ENCODE measurements around the gene VWA7. TPM values are rescaled to one million over a fixed set of nuclear protein-coding genes. Genes with fewer than 3 reads are reported as not detected.
A peak's percentile ranks its signal among the peaks of the same experiment; 100 is the strongest.

VWA7 gene
- polyA plus RNA-seq, 2 donors, result 0.33 to 1.3 TPM

- Histone ChIP-seq H3K27ac (ENCODE audit: low read depth in 2 of 2, low read length in 1 of 2) (peak overlapping the region in 1 of 2 donors; percentile 54), H3K4me1 (ENCODE audit: control insufficient read depth in 2 of 2, insufficient read depth in 2 of 2, low read length in 1 of 2) (peaks cover 0 to 17% of the 10 kb centered on the region in 2 donors), H3K4me3 (ENCODE audit: low read depth in 1 of 2, low read length in 2 of 2) (no peak overlapping the region), H3K9me3 (ENCODE audit: control insufficient read depth in 2 of 2, insufficient read depth in 1 of 2, low read depth in 1 of 2, low read length in 1 of 2) (no peaks in the 10 kb centered on the region), H3K27me3 (ENCODE audit: control insufficient read depth in 1 of 2, insufficient read depth in 2 of 2, low read length in 2 of 2) (no peaks in the 10 kb centered on the region), H3K36me3 (ENCODE audit: control insufficient read depth in 2 of 2, insufficient read depth in 2 of 2, low read length in 1 of 2) (peaks cover 0 to 7% of the 10 kb centered on the region in 2 donors)
- WGBS, 2 donors, result 85 to 88% methylated on average over 25 of the region's 25 CpGs
These were observed 53.0 kb downstream of the VWA7 start for GRCh38 chr6:31723980-31724691.

- WGBS, 2 donors, result 77 to 85% methylated on average over 41 to 46 of the region's 46 CpGs
These were observed 53.7 kb downstream of the VWA7 start, which contains the start of gene MPIG6B for GRCh38 chr6:31723245-31723979. Gene MPIG6B, plus strand, starts transcription at chr6:31723373. Its CDS starts 11 bp downstream, at chr6:31723384.

GRCh38 chr6:31722173-31722572 is 55.0 kb downstream of the VWA7 start:
- Histone ChIP-seq H3K4me3 (ENCODE audit: low read depth in 1 of 2, low read length in 2 of 2) (no peak overlapping the region), H3K27me3 (ENCODE audit: control insufficient read depth in 1 of 2, insufficient read depth in 2 of 2, low read length in 2 of 2) (no peaks in the 10 kb centered on the region), H3K4me1 (ENCODE audit: control insufficient read depth in 2 of 2, insufficient read depth in 2 of 2, low read length in 1 of 2) (peaks cover 0 to 25% of the 10 kb centered on the region in 2 donors), H3K27ac (ENCODE audit: low read depth in 2 of 2, low read length in 1 of 2) (peak overlapping the region; percentile 21 to 62), H3K36me3 (ENCODE audit: control insufficient read depth in 2 of 2, insufficient read depth in 2 of 2, low read length in 1 of 2) (peaks cover 0 to 2% of the 10 kb centered on the region in 2 donors), H3K9me3 (ENCODE audit: control insufficient read depth in 2 of 2, insufficient read depth in 1 of 2, low read depth in 1 of 2, low read length in 1 of 2) (no peaks in the 10 kb centered on the region)
- WGBS, 2 donors, result 74 to 77% methylated on average over 3 of the region's 3 CpGs

More at GRCh38 chr6:31723245-31723979, 53.7 kb downstream of the VWA7 start, which contains the start of gene MPIG6B:
- Histone ChIP-seq H3K36me3 (ENCODE audit: control insufficient read depth in 2 of 2, insufficient read depth in 2 of 2, low read length in 1 of 2) (peaks cover 0 to 7% of the 10 kb centered on the region in 2 donors), H3K4me3 (ENCODE audit: low read depth in 1 of 2, low read length in 2 of 2) (no peak within 1 kb of the TSS), H3K27ac (ENCODE audit: low read depth in 2 of 2, low read length in 1 of 2) (peak within 1 kb of the TSS; percentile 21 to 62), H3K27me3 (ENCODE audit: control insufficient read depth in 1 of 2, insufficient read depth in 2 of 2, low read length in 2 of 2) (no peaks in the 10 kb centered on the region), H3K4me1 (ENCODE audit: control insufficient read depth in 2 of 2, insufficient read depth in 2 of 2, low read length in 1 of 2) (peaks cover 0 to 19% of the 10 kb centered on the region in 2 donors), H3K9me3 (ENCODE audit: control insufficient read depth in 2 of 2, insufficient read depth in 1 of 2, low read depth in 1 of 2, low read length in 1 of 2) (no peaks in the 10 kb centered on the region)

GRCh38 chr6:31721351-31722020 is 55.6 kb downstream of the VWA7 start, which contains the start of gene LY6G6C:
Gene LY6G6C, minus strand, starts transcription at chr6:31721746. Its CDS starts 67 bp downstream, at chr6:31721679.
- WGBS, 2 donors, result 83 to 89% methylated on average over 4 of the region's 4 CpGs
- Histone ChIP-seq H3K4me3 (ENCODE audit: low read depth in 1 of 2, low read length in 2 of 2) (no peak within 1 kb of the TSS), H3K27ac (ENCODE audit: low read depth in 2 of 2, low read length in 1 of 2) (peak within 1 kb of the TSS; percentile 21 to 97), H3K27me3 (ENCODE audit: control insufficient read depth in 1 of 2, insufficient read depth in 2 of 2, low read length in 2 of 2) (no peaks in the 10 kb centered on the region), H3K4me1 (ENCODE audit: control insufficient read depth in 2 of 2, insufficient read depth in 2 of 2, low read length in 1 of 2) (peaks cover 0 to 25% of the 10 kb centered on the region in 2 donors), H3K9me3 (ENCODE audit: control insufficient read depth in 2 of 2, insufficient read depth in 1 of 2, low read depth in 1 of 2, low read length in 1 of 2) (no peaks in the 10 kb centered on the region), H3K36me3 (ENCODE audit: control insufficient read depth in 2 of 2, insufficient read depth in 2 of 2, low read length in 1 of 2) (no peaks in the 10 kb centered on the region)

DNA sequence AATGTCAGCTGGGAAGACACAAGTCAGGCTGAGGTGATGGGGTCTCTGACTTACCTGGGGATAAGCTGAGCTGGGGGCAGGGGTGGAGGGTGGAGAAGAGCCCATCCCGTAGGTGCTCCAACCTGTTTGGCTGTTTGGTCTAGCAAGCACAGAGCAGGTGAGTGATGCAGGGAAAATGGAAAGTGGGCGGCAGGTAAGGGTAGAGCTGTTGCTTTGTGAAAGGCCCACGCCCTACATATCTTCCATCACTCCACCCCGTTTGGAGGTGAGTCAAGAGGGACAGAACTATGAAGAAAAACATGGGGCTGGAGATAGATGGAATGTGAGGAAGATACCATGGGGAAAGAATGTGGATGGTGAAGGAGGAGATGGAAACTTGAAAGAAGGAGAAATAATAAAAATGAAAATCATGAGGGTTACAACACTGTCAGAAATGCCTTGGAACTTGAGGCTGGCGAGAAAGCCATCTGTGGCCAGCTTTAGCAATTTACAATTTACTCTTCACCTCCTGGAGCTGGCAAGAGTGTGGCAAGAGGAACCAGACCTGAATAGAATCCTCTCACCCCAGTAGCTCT is 56.8 kb downstream of the VWA7 start:
- peaks cover 0 to 28% of the 10 kb centered on the region in 2 donors for H3K4me1 ChIP-seq (ENCODE audit: control insufficient read depth in 2 of 2, insufficient read depth in 2 of 2, low read length in 1 of 2)
- peak overlapping the region; percentile 66 to 97 for H3K27ac ChIP-seq (ENCODE audit: low read depth in 2 of 2, low read length in 1 of 2)
- H3K27me3 ChIP-seq (ENCODE audit: control insufficient read depth in 1 of 2, insufficient read depth in 2 of 2, low read length in 2 of 2), result no peaks in the 10 kb centered on the region
- H3K9me3 ChIP-seq (ENCODE audit: control insufficient read depth in 2 of 2, insufficient read depth in 1 of 2, low read depth in 1 of 2, low read length in 1 of 2), result no peaks in the 10 kb centered on the region
- no peaks in the 10 kb centered on the region for H3K36me3 ChIP-seq (ENCODE audit: control insufficient read depth in 2 of 2, insufficient read depth in 2 of 2, low read length in 1 of 2)
- H3K4me3 ChIP-seq (ENCODE audit: low read depth in 1 of 2, low read length in 2 of 2), result peak overlapping the region in 1 of 2 donors; percentile 16
- WGBS, 2 donors, result 64 to 70% methylated on average over 5 of the region's 5 CpGs

- peak overlapping the region; percentile 90 to 95 for H3K27ac ChIP-seq (ENCODE audit: low read depth in 2 of 2, low read length in 1 of 2)
- no peaks in the 10 kb centered on the region for H3K9me3 ChIP-seq (ENCODE audit: control insufficient read depth in 2 of 2, insufficient read depth in 1 of 2, low read depth in 1 of 2, low read length in 1 of 2)
- WGBS, 2 donors, result 74 to 82% methylated on average over 6 of the region's 6 CpGs
- H3K4me1 ChIP-seq (ENCODE audit: control insufficient read depth in 2 of 2, insufficient read depth in 2 of 2, low read length in 1 of 2), result peaks cover 0 to 32% of the 10 kb centered on the region in 2 donors
- no peaks in the 10 kb centered on the region for H3K36me3 ChIP-seq (ENCODE audit: control insufficient read depth in 2 of 2, insufficient read depth in 2 of 2, low read length in 1 of 2)
- H3K27me3 ChIP-seq (ENCODE audit: control insufficient read depth in 1 of 2, insufficient read depth in 2 of 2, low read length in 2 of 2), result no peaks in the 10 kb centered on the region
- H3K4me3 ChIP-seq (ENCODE audit: low read depth in 1 of 2, low read length in 2 of 2), result no peak overlapping the region
These were observed 58.1 kb downstream of the VWA7 start for GRCh38 chr6:31719001-31719400.

- no peaks in the 10 kb centered on the region for H3K9me3 ChIP-seq (ENCODE audit: control insufficient read depth in 2 of 2, insufficient read depth in 1 of 2, low read depth in 1 of 2, low read length in 1 of 2)
- peak overlapping the region; percentile 90 to 95 for H3K27ac ChIP-seq (ENCODE audit: low read depth in 2 of 2, low read length in 1 of 2)
- no peak overlapping the region for H3K4me3 ChIP-seq (ENCODE audit: low read depth in 1 of 2, low read length in 2 of 2)
- 47 to 54% methylated on average over 1 of the region's 1 CpG for WGBS, 2 donors
- no peaks in the 10 kb centered on the region for H3K27me3 ChIP-seq (ENCODE audit: control insufficient read depth in 1 of 2, insufficient read depth in 2 of 2, low read length in 2 of 2)
- peaks cover 0 to 37% of the 10 kb centered on the region in 2 donors for H3K4me1 ChIP-seq (ENCODE audit: control insufficient read depth in 2 of 2, insufficient read depth in 2 of 2, low read length in 1 of 2)
- H3K36me3 ChIP-seq (ENCODE audit: control insufficient read depth in 2 of 2, insufficient read depth in 2 of 2, low read length in 1 of 2), result no peaks in the 10 kb centered on the region
These were observed 58.9 kb downstream of the VWA7 start for GRCh38 chr6:31718265-31718664.

DNA sequence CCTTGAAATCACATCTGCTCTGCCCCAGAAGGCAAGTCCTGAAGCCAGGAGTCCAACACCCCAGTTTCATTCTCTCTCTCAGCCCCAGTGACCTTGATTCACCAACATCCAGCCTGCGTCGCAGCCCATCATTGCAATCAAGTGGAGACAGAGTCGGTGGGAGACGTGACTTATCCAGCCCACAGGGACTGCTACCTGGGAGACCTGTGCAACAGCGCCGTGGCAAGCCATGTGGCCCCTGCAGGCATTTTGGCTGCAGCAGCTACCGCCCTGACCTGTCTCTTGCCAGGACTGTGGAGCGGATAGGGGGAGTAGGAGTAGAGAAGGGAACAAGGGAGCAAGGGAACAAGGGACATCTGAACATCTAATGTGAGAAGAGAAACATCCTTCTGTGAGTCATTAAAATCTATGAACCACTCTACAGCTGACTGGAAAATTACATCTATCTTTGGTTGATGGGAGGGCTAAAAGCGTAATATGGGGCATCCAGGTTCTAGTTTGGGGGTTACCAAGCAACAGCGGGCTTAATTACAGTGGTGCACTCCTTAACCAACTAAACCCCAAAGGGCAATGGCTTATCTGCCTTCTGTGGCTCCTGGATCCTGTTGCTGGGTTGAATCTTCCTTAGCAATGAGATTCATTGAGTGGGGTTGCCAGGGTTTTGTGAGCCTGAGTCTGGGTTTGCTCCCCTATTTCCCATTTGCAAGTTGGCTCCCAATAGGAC is 59.5 kb downstream of the VWA7 start:
- H3K27ac ChIP-seq (ENCODE audit: low read depth in 2 of 2, low read length in 1 of 2), result peak overlapping the region; percentile 89 to 95
- H3K36me3 ChIP-seq (ENCODE audit: control insufficient read depth in 2 of 2, insufficient read depth in 2 of 2, low read length in 1 of 2), result no peaks in the 10 kb centered on the region
- no peak overlapping the region for H3K4me3 ChIP-seq (ENCODE audit: low read depth in 1 of 2, low read length in 2 of 2)
- no peaks in the 10 kb centered on the region for H3K27me3 ChIP-seq (ENCODE audit: control insufficient read depth in 1 of 2, insufficient read depth in 2 of 2, low read length in 2 of 2)
- H3K9me3 ChIP-seq (ENCODE audit: control insufficient read depth in 2 of 2, insufficient read depth in 1 of 2, low read depth in 1 of 2, low read length in 1 of 2), result no peaks in the 10 kb centered on the region
- peaks cover 0 to 37% of the 10 kb centered on the region in 2 donors for H3K4me1 ChIP-seq (ENCODE audit: control insufficient read depth in 2 of 2, insufficient read depth in 2 of 2, low read length in 1 of 2)
- WGBS, 2 donors, result 45 to 54% methylated on average over 10 of the region's 10 CpGs
